Caco-2 (cell line): ENCODE data around the gene HK1. TPM values are rescaled to one million over a fixed set of nuclear protein-coding genes. Genes with fewer than 3 reads are reported as not detected.

ENCODE experiments used
- BruUV-seq: library from RNA; stranded (reverse); fragments of 400-500 nt; replicated peaks from 2 replicates; lab custom pipeline; 2021; lab: Mats Ljungman, UMichigan
- CTCF ChIA-PET: fragments of 300-600 bp; sonication (Branson Sonifier 250); formaldehyde crosslinking; loops from one replicate; lab custom pipeline; 2022; ENCODE audit warnings: antibody characterized with exemption; lab: Charles Lee
- POLR2A ChIA-PET: fragments of 300-600 bp; sonication (Branson Sonifier 250); formaldehyde crosslinking; loops from one replicate; lab custom pipeline; 2022; ENCODE audit warnings: antibody characterized with exemption; lab: Charles Lee
- DNase-seq, 2 experiments: peaks; one replicate each; pipeline versions ENCODE4 v3.0.0 to v3.0.0-alpha.2; 2020 to 2022
- H3K27me3 ChIP-seq: replicated peaks from 2 replicates; pipeline ENCODE4 v1.6.0; 2011; ENCODE audit warnings: low read length; ENCODE audit not compliant: control insufficient read depth, insufficient read depth
- H3K36me3 ChIP-seq: 2 replicates; pipeline ENCODE4 v1.5.1; 2011; ENCODE audit warnings: low read length; ENCODE audit not compliant: control insufficient read depth, insufficient read depth
- H3K4me1 ChIP-seq: fragments of 250-450 bp; sonication (Bioruptor Pico); 2 replicates; pipeline ENCODE4 v1.5.1; 2020; ENCODE audit warnings: mild to moderate bottlenecking
- H3K4me3 ChIP-seq: 2 replicates; pipeline ENCODE4 v1.5.1; 2011; ENCODE audit warnings: low read depth, mild to moderate bottlenecking, control low read depth, low read length
- H3K9me3 ChIP-seq: fragments of 250-450 bp; sonication (Bioruptor Pico); 2 replicates; pipeline ENCODE4 v1.5.1; 2020; ENCODE audit warnings: mild to moderate bottlenecking, moderate library complexity
- H3K27ac Mint-ChIP-seq: one replicate; pipeline ENCODE4 v1.8.0; 2022; ENCODE audit warnings: mixed read lengths; ENCODE audit not compliant: unreplicated experiment
- H3K27me3 Mint-ChIP-seq: one replicate; pipeline ENCODE4 v1.8.0; 2022; ENCODE audit warnings: mixed read lengths; ENCODE audit not compliant: insufficient read depth, unreplicated experiment
- H3K36me3 Mint-ChIP-seq: one replicate; pipeline ENCODE4 v1.8.0; 2022; ENCODE audit warnings: mild to moderate bottlenecking, mixed read lengths; ENCODE audit not compliant: insufficient read depth, unreplicated experiment
- H3K4me1 Mint-ChIP-seq: one replicate; pipeline ENCODE4 v1.8.0; 2022; ENCODE audit warnings: low read depth, mixed read lengths; ENCODE audit not compliant: unreplicated experiment
- H3K4me3 Mint-ChIP-seq: one replicate; pipeline ENCODE4 v1.8.0; 2022; ENCODE audit warnings: mild to moderate bottlenecking, moderate library complexity, mixed read lengths; ENCODE audit not compliant: unreplicated experiment
- H3K9me3 Mint-ChIP-seq: one replicate; pipeline ENCODE4 v1.8.0; 2022; ENCODE audit warnings: mixed read lengths; ENCODE audit not compliant: unreplicated experiment
- CTCF ChIP-seq, 2 experiments: fragments of 200-600 bp in 1 of 2; IDR thresholded peaks; 1 replicate in 1 of 2; 2 replicates in 1 of 2; pipeline versions ENCODE4 v1.5.1 to v1.8.0; 2011 to 2022; ENCODE audit warnings: antibody characterized with exemption in 1 of 2, control low read depth in 1 of 2, inconsistent platforms in 1 of 2, low read depth in 1 of 2, low read length in 1 of 2, mild to moderate bottlenecking in 1 of 2, moderate library complexity in 1 of 2; ENCODE audit not compliant: insufficient read depth in 1 of 2, severe bottlenecking in 1 of 2, unreplicated experiment in 1 of 2
- intact Hi-C: fragments of 100-400 bp; cut with micrococcal nuclease; formaldehyde crosslinking; loops from one replicate; pipeline ENCODE4 v1.10.0; 2022; ENCODE audit not compliant: unreplicated experiment
- total RNA-seq: library from RNA; stranded (reverse); gene quantifications from 2 replicates; pipeline ENCODE4 v1.2.3, GENCODE V29; 2022

The HK1 gene
- total RNA-seq, 1 experiment from 2014 or later, result 35.4 TPM

DNA sequence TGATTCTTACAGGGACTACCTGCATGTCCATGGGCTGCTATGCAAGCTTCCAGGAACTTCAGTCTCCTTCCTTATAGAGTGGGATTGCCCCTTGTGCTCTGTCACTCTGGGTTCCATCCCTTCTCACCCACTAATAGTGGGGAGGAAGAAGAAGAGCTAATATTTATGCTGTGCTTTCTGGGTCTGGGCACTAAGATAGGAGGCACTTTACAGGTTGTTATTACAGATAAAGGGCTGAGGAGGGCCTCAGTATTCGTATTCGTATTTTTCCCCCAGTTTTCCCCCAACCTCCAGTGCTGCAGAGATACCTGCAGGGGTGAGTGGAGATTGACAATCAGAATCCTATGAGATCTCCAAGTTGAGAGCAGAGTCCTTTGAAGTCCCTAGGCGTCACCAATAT lies 14.2 kb downstream of the HK1 start:
- no peaks in the 10 kb centered on the region for H3K4me1 ChIP-seq
- no peaks in the 10 kb centered on the region for H3K27me3 ChIP-seq
- no peak overlapping the region for H3K27ac Mint-ChIP-seq
- no peak overlapping the region for H3K4me3 ChIP-seq
- no peaks in the 10 kb centered on the region for H3K9me3 Mint-ChIP-seq
- H3K4me3 Mint-ChIP-seq, result no peak overlapping the region
- intact Hi-C loops, result no loop called here
- ChIA-PET CTCF (interaction anchor here (1.4 kb wide), 1 partner anchor 116 kb away, joined by 3 read pairs; no protein-coding TSS in a partner anchor), POLR2A (no interaction called here)
- no peaks in the 10 kb centered on the region for H3K36me3 ChIP-seq
- H3K36me3 Mint-ChIP-seq, result no peaks in the 10 kb centered on the region
- no TSS peak for BruUV-seq
- no peak for TF ChIP-seq CTCF (IDR thresholded peaks at IDR 0.05; ENCODE audit: insufficient read depth in 1 of 2, low read depth in 1 of 2, low read length in 1 of 2, severe bottlenecking in 1 of 2, unreplicated experiment in 1 of 2)
- H3K9me3 ChIP-seq, result no peaks in the 10 kb centered on the region
- no peak for DNase-seq
- no peaks in the 10 kb centered on the region for H3K4me1 Mint-ChIP-seq
- peaks cover 4% of the 10 kb centered on the region for H3K27me3 Mint-ChIP-seq

DNA sequence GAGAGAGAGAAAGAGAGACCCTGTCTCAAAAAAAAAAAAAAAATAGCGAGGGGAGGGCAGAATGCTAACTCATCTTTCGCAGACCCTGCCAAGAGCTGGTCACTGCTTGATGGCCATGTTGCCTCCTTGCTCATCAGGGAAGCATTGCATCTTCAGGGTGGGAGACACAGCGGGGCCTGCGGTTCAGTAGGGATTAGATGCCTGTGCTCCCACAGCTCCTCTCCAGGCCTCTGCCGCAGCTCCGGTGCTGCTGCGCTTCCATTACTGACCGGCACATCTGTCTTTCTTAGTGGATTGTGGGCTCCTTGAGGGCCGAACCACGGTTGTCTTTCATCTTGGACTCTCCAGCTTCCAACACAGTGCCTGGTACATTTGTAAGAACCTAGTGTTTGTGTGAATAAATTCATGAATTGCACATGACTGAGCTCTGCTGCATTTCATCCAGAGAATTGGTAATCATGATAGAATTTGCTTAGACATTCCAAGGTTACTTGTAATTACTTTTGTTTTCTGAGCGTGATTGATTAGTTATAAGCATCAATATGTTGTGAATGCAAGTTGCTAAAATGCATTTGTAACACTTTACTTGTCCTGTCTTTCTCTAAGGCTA lies 16.8 kb downstream of the HK1 start:
- Mint-ChIP-seq H3K4me1 (no peaks in the 10 kb centered on the region), H3K36me3 (no peaks in the 10 kb centered on the region), H3K9me3 (no peaks in the 10 kb centered on the region), H3K27ac (no peak overlapping the region), H3K27me3 (peaks cover 4% of the 10 kb centered on the region), H3K4me3 (no peak overlapping the region)
- Histone ChIP-seq H3K36me3 (no peaks in the 10 kb centered on the region), H3K4me3 (no peak overlapping the region), H3K4me1 (no peaks in the 10 kb centered on the region), H3K9me3 (no peaks in the 10 kb centered on the region; the same call in 1 of the 2 replicates), H3K27me3 (no peaks in the 10 kb centered on the region)
- intact Hi-C loops, result no loop called here
- TF ChIP-seq CTCF (IDR thresholded peaks at IDR 0.05; ENCODE audit: insufficient read depth in 1 of 2, low read depth in 1 of 2, low read length in 1 of 2, severe bottlenecking in 1 of 2, unreplicated experiment in 1 of 2), result no peak
- ChIA-PET POLR2A (no interaction called here), CTCF (interaction anchor here (1.5 to 1.8 kb wide), 2 partner anchors 97 to 113 kb away, joined by 4 read pairs; no protein-coding TSS in a partner anchor)
- BruUV-seq, result no TSS peak
- DNase-seq, result no peak

DNA sequence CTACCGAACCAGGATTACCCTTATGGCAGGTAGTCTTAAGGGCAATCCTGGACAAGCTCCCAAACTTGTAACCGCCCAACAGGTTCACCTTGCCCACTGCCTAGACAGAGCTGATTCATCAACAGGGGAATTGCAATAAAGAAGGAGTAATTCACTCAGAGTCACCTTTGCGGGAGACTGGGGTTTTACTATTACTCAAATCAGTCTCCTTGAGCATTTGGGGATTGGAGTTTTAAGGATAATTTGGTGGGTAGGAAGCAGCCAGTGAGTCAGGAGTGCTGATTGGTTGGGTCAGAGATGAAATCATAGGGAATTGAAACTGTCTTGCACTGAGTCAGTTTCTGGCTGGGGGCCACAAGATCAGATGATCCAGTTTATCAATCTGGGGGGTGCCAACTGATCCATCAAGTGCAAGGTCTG lies 25.3 kb downstream of the HK1 start:
- no peak overlapping the region for H3K27ac Mint-ChIP-seq
- BruUV-seq, result no TSS peak
- intact Hi-C loops, result no loop called here
- H3K4me1 Mint-ChIP-seq, result no peaks in the 10 kb centered on the region
- no peaks in the 10 kb centered on the region for H3K36me3 ChIP-seq
- no peaks in the 10 kb centered on the region for H3K36me3 Mint-ChIP-seq
- no peaks in the 10 kb centered on the region for H3K4me1 ChIP-seq
- CTCF ChIA-PET, result no interaction called here
- no peak overlapping the region for H3K4me3 Mint-ChIP-seq
- H3K4me3 ChIP-seq, result no peak overlapping the region
- no peaks in the 10 kb centered on the region for H3K27me3 ChIP-seq
- H3K9me3 ChIP-seq, result no peaks in the 10 kb centered on the region; the same call in 1 of the 2 replicates
- no peak for TF ChIP-seq CTCF (IDR thresholded peaks at IDR 0.05; ENCODE audit: insufficient read depth in 1 of 2, low read depth in 1 of 2, low read length in 1 of 2, severe bottlenecking in 1 of 2, unreplicated experiment in 1 of 2)
- no peak for DNase-seq
- POLR2A ChIA-PET, result interaction anchor here (1.0 kb wide), 1 partner anchor 10 kb away, joined by 3 read pairs; no protein-coding TSS in a partner anchor
- H3K9me3 Mint-ChIP-seq, result no peaks in the 10 kb centered on the region
- no peaks in the 10 kb centered on the region for H3K27me3 Mint-ChIP-seq
